Mesodermal cell (in vitro differentiated cells): Measurements from ENCODE around the gene CNOT6.

Source experiments
- H3K27ac ChIP-seq: 2 replicates; pipeline ENCODE4 v1.7.0; 2013; ENCODE audit warnings: mild to moderate bottlenecking, low read depth, low read length, moderate library complexity; ENCODE audit not compliant: severe bottlenecking
- H3K36me3 ChIP-seq: 2 replicates; pipeline ENCODE4 v1.7.1; 2013; ENCODE audit warnings: mild to moderate bottlenecking, low read length, moderate library complexity; ENCODE audit not compliant: control insufficient read depth, insufficient read depth
- H3K4me1 ChIP-seq: one replicate; pipeline ENCODE4 v1.7.1; 2013; ENCODE audit warnings: mild to moderate bottlenecking, low read length; ENCODE audit not compliant: insufficient read depth, control insufficient read depth, poor library complexity, severe bottlenecking
- H3K4me3 ChIP-seq: 2 replicates; pipeline ENCODE4 v1.7.0; 2013; ENCODE audit warnings: low read length, control low read depth, mild to moderate bottlenecking; ENCODE audit not compliant: insufficient read depth, poor library complexity, severe bottlenecking; ENCODE audit errors: extremely low read depth
- H3K9me3 ChIP-seq: 2 replicates; pipeline ENCODE4 v1.7.1; 2013; ENCODE audit warnings: mild to moderate bottlenecking, low read length, moderate library complexity; ENCODE audit not compliant: control insufficient read depth
- WGBS, 2 experiments: methylation state at CpG; one replicate each; pipeline ENCODE4 v1.1.5; 2013; ENCODE audit warnings: missing lambda C conversion rate in 2 of 2; ENCODE audit not compliant: insufficient coverage in 2 of 2; 5-methylcytosine and 5-hydroxymethylcytosine counted together

The CNOT6 gene

GRCh38 chr5:180601591-180602480 lies 107.7 kb downstream of the CNOT6 start:
- H3K27ac ChIP-seq: no peak overlapping the region
- 93 to 96% methylated on average over 26 to 35 of the region's 36 CpGs for WGBS, 2 experiments
- no peaks in the 10 kb centered on the region for H3K36me3 ChIP-seq
- no peak overlapping the region for H3K4me3 ChIP-seq
- H3K9me3 ChIP-seq: no peaks in the 10 kb centered on the region
- H3K4me1 ChIP-seq: no peaks in the 10 kb centered on the region

- no peaks in the 10 kb centered on the region for H3K36me3 ChIP-seq
- H3K4me3 ChIP-seq: no peak overlapping the region
- no peaks in the 10 kb centered on the region for H3K9me3 ChIP-seq
- H3K4me1 ChIP-seq: no peaks in the 10 kb centered on the region
- 79 to 87% methylated on average over 12 to 15 of the region's 15 CpGs for WGBS, 2 experiments
- H3K27ac ChIP-seq: no peak overlapping the region
Measured at GRCh38 chr5:180602481-180603075, 108.4 kb downstream of the CNOT6 start.

- Histone ChIP-seq H3K27ac (no peak overlapping the region), H3K4me1 (peaks cover under 1% of the 10 kb centered on the region), H3K9me3 (no peaks in the 10 kb centered on the region), H3K4me3 (no peak overlapping the region), H3K36me3 (no peaks in the 10 kb centered on the region)
- WGBS, 2 experiments: 97 to 98% methylated on average over 13 to 19 of the region's 19 CpGs
Measured at GRCh38 chr5:180603076-180603594, 109.0 kb downstream of the CNOT6 start.

GRCh38 chr5:180604271-180604670 lies 110.1 kb downstream of the CNOT6 start:
- 82 to 94% methylated on average over 11 to 12 of the region's 13 CpGs for WGBS, 2 experiments
- Histone ChIP-seq H3K4me1 (peaks cover 3% of the 10 kb centered on the region), H3K9me3 (no peaks in the 10 kb centered on the region), H3K36me3 (no peaks in the 10 kb centered on the region), H3K4me3 (no peak overlapping the region), H3K27ac (no peak overlapping the region)

GRCh38 chr5:180605554-180606214 lies 111.5 kb downstream of the CNOT6 start:
- WGBS, 2 experiments: 55 to 70% methylated on average over 7 to 10 of the region's 11 CpGs

GRCh38 chr5:180606215-180606785 lies 112.1 kb downstream of the CNOT6 start:
- no peaks in the 10 kb centered on the region for H3K9me3 ChIP-seq
- peaks cover 3% of the 10 kb centered on the region for H3K4me1 ChIP-seq
- H3K4me3 ChIP-seq: no peak overlapping the region
- no peak overlapping the region for H3K27ac ChIP-seq
- H3K36me3 ChIP-seq: no peaks in the 10 kb centered on the region
- 89 to 95% methylated on average over 19 to 21 of the region's 21 CpGs for WGBS, 2 experiments

More at GRCh38 chr5:180605554-180606214, 111.5 kb downstream of the CNOT6 start:
- no peak overlapping the region for H3K4me3 ChIP-seq
- H3K27ac ChIP-seq: no peak overlapping the region
- peaks cover 3% of the 10 kb centered on the region for H3K4me1 ChIP-seq
- H3K9me3 ChIP-seq: no peaks in the 10 kb centered on the region
- H3K36me3 ChIP-seq: no peaks in the 10 kb centered on the region

GRCh38 chr5:180607861-180608571 lies 113.8 kb downstream of the CNOT6 start:
- Histone ChIP-seq H3K36me3 (no peaks in the 10 kb centered on the region), H3K4me1 (peaks cover 3% of the 10 kb centered on the region), H3K4me3 (no peak overlapping the region), H3K9me3 (no peaks in the 10 kb centered on the region), H3K27ac (no peak overlapping the region)
- WGBS, 2 experiments: 65 to 80% methylated on average over 10 to 13 of the region's 18 CpGs

GRCh38 chr5:180608572-180609310 lies 114.6 kb downstream of the CNOT6 start:
- no peaks in the 10 kb centered on the region for H3K9me3 ChIP-seq
- H3K36me3 ChIP-seq: no peaks in the 10 kb centered on the region
- no peak overlapping the region for H3K27ac ChIP-seq
- H3K4me3 ChIP-seq: no peak overlapping the region
- 90 to 93% methylated on average over 23 to 24 of the region's 26 CpGs for WGBS, 2 experiments
- H3K4me1 ChIP-seq: peaks cover 3% of the 10 kb centered on the region

GRCh38 chr5:180609386-180609785 lies 115.2 kb downstream of the CNOT6 start:
- H3K4me3 ChIP-seq: no peak overlapping the region
- no peaks in the 10 kb centered on the region for H3K36me3 ChIP-seq
- H3K9me3 ChIP-seq: no peaks in the 10 kb centered on the region
- peaks cover 3% of the 10 kb centered on the region for H3K4me1 ChIP-seq
- 93 to 96% methylated on average over 13 to 14 of the region's 15 CpGs for WGBS, 2 experiments
- H3K27ac ChIP-seq: no peak overlapping the region
